ENCODE results near the gene SH2D2A.

DNA sequence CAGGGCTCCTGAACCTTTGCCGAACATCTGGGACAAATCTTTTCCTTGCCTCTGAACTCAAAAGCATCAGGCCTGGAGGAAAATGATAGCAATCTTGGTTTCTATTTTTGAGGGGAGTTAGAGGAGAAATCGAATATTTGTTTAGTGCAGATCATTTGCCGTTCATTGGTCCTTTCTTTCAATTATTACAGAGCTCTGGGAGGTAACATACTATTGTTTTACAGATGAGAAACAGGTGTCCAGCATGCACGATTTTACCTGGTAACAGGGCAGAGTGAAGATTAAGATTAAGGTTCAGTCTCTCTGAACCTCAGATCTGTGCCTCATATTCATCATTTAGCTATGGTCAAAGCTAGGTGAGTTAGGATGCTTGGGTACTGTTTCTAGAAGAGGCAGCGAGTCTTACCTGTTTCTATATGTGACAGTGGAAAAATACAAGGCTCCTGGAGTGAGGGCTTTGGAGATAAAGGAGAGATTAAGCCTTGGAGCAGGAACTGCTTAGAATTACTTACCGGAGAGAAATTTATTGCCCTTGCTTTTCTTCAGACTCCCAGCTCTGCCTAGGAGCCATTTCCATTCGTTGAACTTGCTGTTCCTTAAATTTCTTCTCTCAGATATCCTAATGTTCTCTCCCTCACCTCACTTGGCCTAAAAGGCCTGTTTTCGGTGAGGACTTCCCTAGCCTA, 47.9 kb downstream of the SH2D2A start:
- TF ChIP-seq, protein P1, sequence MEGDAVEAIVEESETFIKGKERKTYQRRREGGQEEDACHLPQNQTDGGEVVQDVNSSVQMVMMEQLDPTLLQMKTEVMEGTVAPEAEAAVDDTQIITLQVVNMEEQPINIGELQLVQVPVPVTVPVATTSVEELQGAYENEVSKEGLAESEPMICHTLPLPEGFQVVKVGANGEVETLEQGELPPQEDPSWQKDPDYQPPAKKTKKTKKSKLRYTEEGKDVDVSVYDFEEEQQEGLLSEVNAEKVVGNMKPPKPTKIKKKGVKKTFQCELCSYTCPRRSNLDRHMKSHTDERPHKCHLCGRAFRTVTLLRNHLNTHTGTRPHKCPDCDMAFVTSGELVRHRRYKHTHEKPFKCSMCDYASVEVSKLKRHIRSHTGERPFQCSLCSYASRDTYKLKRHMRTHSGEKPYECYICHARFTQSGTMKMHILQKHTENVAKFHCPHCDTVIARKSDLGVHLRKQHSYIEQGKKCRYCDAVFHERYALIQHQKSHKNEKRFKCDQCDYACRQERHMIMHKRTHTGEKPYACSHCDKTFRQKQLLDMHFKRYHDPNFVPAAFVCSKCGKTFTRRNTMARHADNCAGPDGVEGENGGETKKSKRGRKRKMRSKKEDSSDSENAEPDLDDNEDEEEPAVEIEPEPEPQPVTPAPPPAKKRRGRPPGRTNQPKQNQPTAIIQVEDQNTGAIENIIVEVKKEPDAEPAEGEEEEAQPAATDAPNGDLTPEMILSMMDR (IDR thresholded peaks at IDR 0.05; ENCODE audit: borderline replicate concordance, extremely low read depth, low read length, poor library complexity, severe bottlenecking): no peak
- TF ChIP-seq EZH2 (IDR thresholded peaks at IDR 0.05; ENCODE audit: borderline replicate concordance, low read depth, low read length, severe bottlenecking): no peak

Data from DND-41 (cell line).